ENCODE results near the gene OR5H14. TPM values are rescaled to one million over a fixed set of nuclear protein-coding genes. Genes with fewer than 3 reads are reported as not detected.
"Not testable (repeated sequence)": the region's sequence is repeated elsewhere in the genome, so short reads cannot be mapped to it uniquely, and the experiment has no call there.

OR5H14 gene
- total and polyA plus RNA-seq, 2 of the 13 experiments (the other 11 are each of a cell fraction or from before 2014, with no cell fraction given), result not detected

- TF ChIP-seq ZFP36 (IDR thresholded peaks at IDR 0.05; ENCODE audit: borderline replicate concordance, low read depth, low read length, partially characterized antibody) (no peak), ZNF569 (CRISPR knock-in tag; IDR thresholded peaks at IDR 0.05; ENCODE audit: borderline replicate concordance) (no peak)
- TF ChIP-seq, protein P1, sequence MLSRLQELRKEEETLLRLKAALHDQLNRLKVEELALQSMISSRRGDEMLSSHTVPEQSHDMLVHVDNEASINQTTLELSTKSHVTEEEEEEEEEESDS (CRISPR knock-in tag; IDR thresholded peaks at IDR 0.05; ENCODE audit: borderline replicate concordance), result no peak
Observed at GRCh38 chr3:98140531-98140930, 6.7 kb upstream of the OR5H14 start (continued).

GRCh38 chr3:98148751-98149150, 1.5 kb downstream of the OR5H14 start:
- in situ Hi-C loops (cut with HindIII; ENCODE audit: extremely low pct_ligation_motif_present, low pct_unique_long_range_greater_than_20kb), result no loop called here
- Histone ChIP-seq H3K4me2 (ENCODE audit: low read depth, low read length) (no peak overlapping the region), H3K9me3 (ENCODE audit: low read length) (no peaks in the 10 kb centered on the region), H3K9ac (ENCODE audit: insufficient read depth, low read depth, low read length) (no peak overlapping the region), H3K27me3 (ENCODE audit: control insufficient read depth in 1 of 2, insufficient read depth in 2 of 2, low read length in 2 of 2) (no peaks in the 10 kb centered on the region), H4K20me1 (ENCODE audit: insufficient read depth, low read length) (no peaks in the 10 kb centered on the region), H3K4me1 (ENCODE audit: insufficient read depth, low read length) (no peaks in the 10 kb centered on the region), H3K36me3 (replicated peaks in 1 of 2; ENCODE audit: control insufficient read depth in 1 of 2, insufficient read depth in 2 of 2, low read length in 2 of 2) (no peaks in the 10 kb centered on the region), H2AFZ (ENCODE audit: low read length) (no peak overlapping the region), H3K27ac (ENCODE audit: extremely low read length, insufficient read depth, low read length) (no peak overlapping the region), H3K79me2 (ENCODE audit: insufficient read depth, low read length) (no peaks in the 10 kb centered on the region), H3K4me3 (replicated peaks in 1 of 3; ENCODE audit: insufficient read depth in 1 of 3, low read depth in 2 of 3, low read length in 3 of 3) (no peak overlapping the region)
- intact Hi-C loops (cut with micrococcal nuclease; ENCODE audit: unreplicated experiment), result no loop called here
- ChIA-PET POLR2A (no interaction called here), CTCF (ENCODE audit: low intra/inter-chr PET ratio, low total read pairs) (no interaction called here)
- under 1% methylated on average over 3 of the region's 3 CpGs for WGBS (ENCODE audit: low lambda C conversion rate)
- no peak for TF ChIP-seq POGK (CRISPR knock-in tag; conservative IDR thresholded peaks at IDR 0.05)
- no peak for TF ChIP-seq ZNF274 (CRISPR knock-in tag; IDR thresholded peaks at IDR 0.05)
- TF ChIP-seq, protein P2, sequence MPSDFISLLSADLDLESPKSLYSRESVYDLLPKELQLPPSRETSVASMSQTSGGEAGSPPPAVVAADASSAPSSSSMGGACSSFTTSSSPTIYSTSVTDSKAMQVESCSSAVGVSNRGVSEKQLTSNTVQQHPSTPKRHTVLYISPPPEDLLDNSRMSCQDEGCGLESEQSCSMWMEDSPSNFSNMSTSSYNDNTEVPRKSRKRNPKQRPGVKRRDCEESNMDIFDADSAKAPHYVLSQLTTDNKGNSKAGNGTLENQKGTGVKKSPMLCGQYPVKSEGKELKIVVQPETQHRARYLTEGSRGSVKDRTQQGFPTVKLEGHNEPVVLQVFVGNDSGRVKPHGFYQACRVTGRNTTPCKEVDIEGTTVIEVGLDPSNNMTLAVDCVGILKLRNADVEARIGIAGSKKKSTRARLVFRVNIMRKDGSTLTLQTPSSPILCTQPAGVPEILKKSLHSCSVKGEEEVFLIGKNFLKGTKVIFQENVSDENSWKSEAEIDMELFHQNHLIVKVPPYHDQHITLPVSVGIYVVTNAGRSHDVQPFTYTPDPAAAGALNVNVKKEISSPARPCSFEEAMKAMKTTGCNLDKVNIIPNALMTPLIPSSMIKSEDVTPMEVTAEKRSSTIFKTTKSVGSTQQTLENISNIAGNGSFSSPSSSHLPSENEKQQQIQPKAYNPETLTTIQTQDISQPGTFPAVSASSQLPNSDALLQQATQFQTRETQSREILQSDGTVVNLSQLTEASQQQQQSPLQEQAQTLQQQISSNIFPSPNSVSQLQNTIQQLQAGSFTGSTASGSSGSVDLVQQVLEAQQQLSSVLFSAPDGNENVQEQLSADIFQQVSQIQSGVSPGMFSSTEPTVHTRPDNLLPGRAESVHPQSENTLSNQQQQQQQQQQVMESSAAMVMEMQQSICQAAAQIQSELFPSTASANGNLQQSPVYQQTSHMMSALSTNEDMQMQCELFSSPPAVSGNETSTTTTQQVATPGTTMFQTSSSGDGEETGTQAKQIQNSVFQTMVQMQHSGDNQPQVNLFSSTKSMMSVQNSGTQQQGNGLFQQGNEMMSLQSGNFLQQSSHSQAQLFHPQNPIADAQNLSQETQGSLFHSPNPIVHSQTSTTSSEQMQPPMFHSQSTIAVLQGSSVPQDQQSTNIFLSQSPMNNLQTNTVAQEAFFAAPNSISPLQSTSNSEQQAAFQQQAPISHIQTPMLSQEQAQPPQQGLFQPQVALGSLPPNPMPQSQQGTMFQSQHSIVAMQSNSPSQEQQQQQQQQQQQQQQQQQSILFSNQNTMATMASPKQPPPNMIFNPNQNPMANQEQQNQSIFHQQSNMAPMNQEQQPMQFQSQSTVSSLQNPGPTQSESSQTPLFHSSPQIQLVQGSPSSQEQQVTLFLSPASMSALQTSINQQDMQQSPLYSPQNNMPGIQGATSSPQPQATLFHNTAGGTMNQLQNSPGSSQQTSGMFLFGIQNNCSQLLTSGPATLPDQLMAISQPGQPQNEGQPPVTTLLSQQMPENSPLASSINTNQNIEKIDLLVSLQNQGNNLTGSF (CRISPR knock-in tag; IDR thresholded peaks at IDR 0.05), result no peak
- TF ChIP-seq MEIS1 (CRISPR knock-in tag; IDR thresholded peaks at IDR 0.05; ENCODE audit: borderline replicate concordance), result no peak
- TF ChIP-seq ZC3H4 (CRISPR knock-in tag; IDR thresholded peaks at IDR 0.05; ENCODE audit: borderline replicate concordance), result no peak
- no peak for TF ChIP-seq ZNF256 (CRISPR knock-in tag; conservative IDR thresholded peaks at IDR 0.05)
- no peak for FAIRE-seq
- no peak for ATAC-seq
- no TSS peak for BruUV-seq (replicated peaks)
- DNase-seq (ENCODE audit: low spot score), result no peak

DNA sequence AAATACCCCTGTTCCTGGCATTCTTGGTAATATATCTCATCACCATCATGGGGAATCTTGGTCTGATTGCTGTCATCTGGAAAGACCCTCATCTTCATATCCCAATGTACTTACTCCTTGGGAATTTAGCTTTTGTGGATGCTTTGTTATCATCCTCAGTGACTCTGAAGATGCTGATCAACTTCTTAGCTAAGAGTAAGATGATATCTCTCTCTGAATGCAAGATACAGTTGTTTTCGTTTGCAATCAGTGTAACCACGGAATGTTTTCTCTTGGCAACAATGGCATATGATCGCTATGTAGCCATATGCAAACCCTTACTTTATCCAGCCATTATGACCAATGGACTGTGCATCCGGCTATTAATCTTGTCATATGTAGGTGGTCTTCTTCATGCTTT, 2.2 kb downstream of the OR5H14 start:
- in situ Hi-C loops (cut with HindIII; ENCODE audit: extremely low pct_ligation_motif_present, low pct_unique_long_range_greater_than_20kb); H4K20me1 ChIP-seq (ENCODE audit: insufficient read depth, low read length); H3K9me3 ChIP-seq (ENCODE audit: low read length); BruUV-seq (replicated peaks); POLR2A ChIA-PET; CTCF ChIA-PET (ENCODE audit: low intra/inter-chr PET ratio, low total read pairs); H3K4me2 ChIP-seq (ENCODE audit: low read depth, low read length); FAIRE-seq; DNase-seq (ENCODE audit: low spot score); H3K27me3 ChIP-seq (ENCODE audit: control insufficient read depth in 1 of 2, insufficient read depth in 2 of 2, low read length in 2 of 2); H3K79me2 ChIP-seq (ENCODE audit: insufficient read depth, low read length); ATAC-seq; H3K9ac ChIP-seq (ENCODE audit: insufficient read depth, low read depth, low read length); intact Hi-C loops (cut with micrococcal nuclease; ENCODE audit: unreplicated experiment); H3K4me3 ChIP-seq (replicated peaks in 1 of 3; ENCODE audit: insufficient read depth in 1 of 3, low read depth in 2 of 3, low read length in 3 of 3); H3K27ac ChIP-seq (ENCODE audit: extremely low read length, insufficient read depth, low read length); H3K4me1 ChIP-seq (ENCODE audit: insufficient read depth, low read length); H2AFZ ChIP-seq (ENCODE audit: low read length); H3K36me3 ChIP-seq (replicated peaks in 1 of 2; ENCODE audit: control insufficient read depth in 1 of 2, insufficient read depth in 2 of 2, low read length in 2 of 2): not testable (repeated sequence)
- WGBS (ENCODE audit: low lambda C conversion rate), result 0% methylated on average over 4 of the region's 4 CpGs
